Esophagus muscularis mucosa (tissue), 3 donors: ENCODE measurements around the gene STK32B.

ENCODE experiments used
- CTCF ChIP-seq, 3 experiments: fragments of 200-600 bp in 2 of 3; fragments of 450-650 bp in 1 of 3; sonication (generic) in 2 of 3; IDR thresholded peaks; one replicate each; pipeline ENCODE4 v1.5.1; 2017 to 2019; ENCODE audit warnings: antibody characterized with exemption in 3 of 3, mild to moderate bottlenecking in 2 of 3, moderate library complexity in 1 of 3
- POLR2A ChIP-seq: fragments of 450-650 bp; IDR thresholded peaks from one replicate; pipeline ENCODE4 v1.6.1; 2017; ENCODE audit warnings: antibody characterized with exemption, moderate library complexity, mild to moderate bottlenecking, low read depth

DNA sequence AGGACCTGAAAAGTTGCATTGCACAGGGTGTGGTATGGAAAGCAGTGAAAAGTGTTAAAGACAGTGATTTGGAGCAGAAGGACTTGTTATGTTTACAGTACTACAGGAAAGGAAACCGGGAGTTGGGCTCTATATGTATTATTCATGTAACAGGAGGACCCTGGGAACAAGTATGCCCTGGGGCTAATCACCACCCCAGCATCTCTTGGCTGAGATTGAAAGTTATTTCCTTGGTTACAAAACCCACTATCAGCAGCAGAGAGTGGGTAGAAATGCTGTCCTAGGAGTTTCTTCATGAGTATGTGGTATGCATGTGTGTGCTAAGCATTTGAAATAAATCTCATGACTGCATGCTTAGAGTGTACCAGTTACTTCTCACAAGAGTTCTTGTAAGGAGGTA is 46.9 kb downstream of the STK32B start:
- TF ChIP-seq POLR2A (no peak), CTCF (IDR thresholded peaks at IDR 0.05) (no peak)
